IMR-90 (cell line): Measurements from ENCODE around the gene HDHD5.

ENCODE experiments used
- BHLHE40 ChIP-seq: fragments of 150-350 bp; IDR thresholded peaks from 2 replicates; pipeline ENCODE4 v1.6.1; 2016; ENCODE audit warnings: mild to moderate bottlenecking, low read depth, low read length
- CEBPB ChIP-seq: IDR thresholded peaks from 2 replicates; pipeline ENCODE4 v1.6.1; 2012; ENCODE audit warnings: low read depth, low read length, improper control_type of control experiment
- CHD1 ChIP-seq: IDR thresholded peaks from 2 replicates; pipeline ENCODE4 v1.6.1; 2012; ENCODE audit warnings: low read depth, low read length, improper control_type of control experiment
- CTCF ChIP-seq: conservative IDR thresholded peaks from 2 replicates; pipeline ENCODE4 v1.5.1; 2012; ENCODE audit warnings: mild to moderate bottlenecking, low read depth, low read length, improper control_type of control experiment
- FOS ChIP-seq: fragments of 150-350 bp; IDR thresholded peaks from 2 replicates; pipeline ENCODE4 v1.6.1; 2016; ENCODE audit warnings: low read depth, low read length
- MAFK ChIP-seq: IDR thresholded peaks from 2 replicates; pipeline ENCODE4 v1.6.1; 2012; ENCODE audit warnings: low read depth, low read length, improper control_type of control experiment
- MAZ ChIP-seq: IDR thresholded peaks from 2 replicates; pipeline ENCODE4 v1.6.1; 2012; ENCODE audit warnings: low read depth, mild to moderate bottlenecking, low read length, improper control_type of control experiment, moderate library complexity, borderline replicate concordance
- POLR2A ChIP-seq: IDR thresholded peaks from 2 replicates; pipeline ENCODE4 v1.6.1; 2012; ENCODE audit warnings: mild to moderate bottlenecking, low read depth, low read length
- RCOR1 ChIP-seq: IDR thresholded peaks from 2 replicates; pipeline ENCODE4 v1.6.1; 2012; ENCODE audit warnings: mild to moderate bottlenecking, low read length, improper control_type of control experiment; ENCODE audit not compliant: insufficient replicate concordance
- RFX5 ChIP-seq: IDR thresholded peaks from 2 replicates; pipeline ENCODE4 v1.8.0; 2012; ENCODE audit warnings: low read depth, mild to moderate bottlenecking, low read length, moderate library complexity
- SMC3 ChIP-seq: fragments of 150-350 bp; IDR thresholded peaks from 2 replicates; pipeline ENCODE4 v1.6.1; 2016; ENCODE audit warnings: low read depth, mild to moderate bottlenecking, antibody characterized with exemption, low read length, moderate library complexity
- TF ChIP-seq, protein P1 (sequence below): fragments of 150-350 bp; IDR thresholded peaks from 2 replicates; pipeline ENCODE4 v1.6.1; 2017; ENCODE audit warnings: mild to moderate bottlenecking, antibody characterized with exemption, low read length, low read depth
- TF ChIP-seq, protein P2 (sequence below): fragments of 150-350 bp; IDR thresholded peaks from 2 replicates; pipeline ENCODE4 v1.6.1; 2016; ENCODE audit warnings: low read depth, mild to moderate bottlenecking, low read length, moderate library complexity, borderline replicate concordance

GRCh38 chr22:17098379-17098819, 60.7 kb downstream of the HDHD5 start:
- TF ChIP-seq POLR2A (no peak), SMC3 (no peak), CTCF (no peak), BHLHE40 (no peak), FOS (no peak), CEBPB (no peak), MAFK (no peak), MAZ (no peak), RCOR1 (no peak), RFX5 (no peak), CHD1 (no peak)
- TF ChIP-seq, protein P1, sequence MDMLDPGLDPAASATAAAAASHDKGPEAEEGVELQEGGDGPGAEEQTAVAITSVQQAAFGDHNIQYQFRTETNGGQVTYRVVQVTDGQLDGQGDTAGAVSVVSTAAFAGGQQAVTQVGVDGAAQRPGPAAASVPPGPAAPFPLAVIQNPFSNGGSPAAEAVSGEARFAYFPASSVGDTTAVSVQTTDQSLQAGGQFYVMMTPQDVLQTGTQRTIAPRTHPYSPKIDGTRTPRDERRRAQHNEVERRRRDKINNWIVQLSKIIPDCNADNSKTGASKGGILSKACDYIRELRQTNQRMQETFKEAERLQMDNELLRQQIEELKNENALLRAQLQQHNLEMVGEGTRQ = no peak
- TF ChIP-seq, protein P2, sequence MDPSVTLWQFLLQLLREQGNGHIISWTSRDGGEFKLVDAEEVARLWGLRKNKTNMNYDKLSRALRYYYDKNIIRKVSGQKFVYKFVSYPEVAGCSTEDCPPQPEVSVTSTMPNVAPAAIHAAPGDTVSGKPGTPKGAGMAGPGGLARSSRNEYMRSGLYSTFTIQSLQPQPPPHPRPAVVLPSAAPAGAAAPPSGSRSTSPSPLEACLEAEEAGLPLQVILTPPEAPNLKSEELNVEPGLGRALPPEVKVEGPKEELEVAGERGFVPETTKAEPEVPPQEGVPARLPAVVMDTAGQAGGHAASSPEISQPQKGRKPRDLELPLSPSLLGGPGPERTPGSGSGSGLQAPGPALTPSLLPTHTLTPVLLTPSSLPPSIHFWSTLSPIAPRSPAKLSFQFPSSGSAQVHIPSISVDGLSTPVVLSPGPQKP = no peak
